H1 (cell line): ENCODE data around the gene MMP24. TPM values are rescaled to one million over a fixed set of nuclear protein-coding genes. Genes with fewer than 3 reads are reported as not detected.
A peak's percentile ranks its signal among the peaks of the same experiment; 100 is the strongest.

Experiments
- CTCF ChIA-PET: fragments of 300-600 bp; sonication (Branson Sonifier 250); formaldehyde crosslinking; loops from one replicate; lab custom pipeline; 2021; ENCODE audit not compliant: partially characterized antibody; lab: Charles Lee
- POLR2A ChIA-PET: fragments of 300-600 bp; sonication (Branson Sonifier 250); formaldehyde crosslinking; loops from one replicate; lab custom pipeline; 2021; ENCODE audit warnings: inconsistent platforms; ENCODE audit not compliant: partially characterized antibody; lab: Charles Lee
- DNase-seq, 2 experiments: peaks; one replicate each; pipeline versions ENCODE4 v3.0.0 to v3.0.0-alpha.2; 2010 to 2022; ENCODE audit warnings: low spot score in 2 of 2, low read depth in 1 of 2, mixed read lengths in 1 of 2
- FAIRE-seq: peaks from 2 replicates; lab custom pipeline; 2011; peaks lifted over from hg19 to GRCh38; lab: Jason Lieb, UNC
- H2AFZ ChIP-seq: 2 replicates; pipeline ENCODE4 v1.8.1; 2012; ENCODE audit warnings: low read length, inconsistent platforms
- H2AK5ac ChIP-seq: 2 replicates; pipeline ENCODE4 v1.6.1; 2013; ENCODE audit warnings: low read depth, low read length
- H2BK120ac ChIP-seq: replicated peaks from 2 replicates; pipeline ENCODE3; 2013; ENCODE audit warnings: low read depth, low read length, inconsistent platforms
- H2BK12ac ChIP-seq: 2 replicates; pipeline ENCODE4 v1.6.1; 2013; ENCODE audit warnings: low read depth, low read length
- H2BK15ac ChIP-seq: 2 replicates; pipeline ENCODE4 v1.6.1; 2013; ENCODE audit warnings: low read length
- H2BK20ac ChIP-seq: 2 replicates; pipeline ENCODE4 v1.6.1; 2013; ENCODE audit warnings: low read length
- H2BK5ac ChIP-seq: 2 replicates; pipeline ENCODE4 v1.6.1; 2013; ENCODE audit warnings: low read depth, low read length
- H3K14ac ChIP-seq: 2 replicates; pipeline ENCODE4 v1.6.1; 2013; ENCODE audit warnings: inconsistent platforms; ENCODE audit not compliant: insufficient read length
- H3K18ac ChIP-seq: 2 replicates; pipeline ENCODE4 v1.6.1; 2013; ENCODE audit warnings: low read length; ENCODE audit errors: extremely low read depth
- H3K23ac ChIP-seq: 2 replicates; pipeline ENCODE4 v1.6.1; 2013; ENCODE audit warnings: inconsistent platforms; ENCODE audit not compliant: insufficient read length
- H3K23me2 ChIP-seq: 2 replicates; pipeline ENCODE4 v1.6.1; 2013; ENCODE audit warnings: low read depth, low read length
- H3K27ac ChIP-seq: 2 replicates; pipeline ENCODE4 v1.6.1; 2011; ENCODE audit warnings: low read depth, low read length, inconsistent platforms
- H3K27me3 ChIP-seq, 4 experiments: replicated peaks in 1 of 4; 1 replicate in 1 of 4; 2 replicates in 3 of 4; pipeline versions ENCODE4 v1.6.1 to v1.8.1; 2011 to 2013; ENCODE audit warnings: low read length in 3 of 4, mild to moderate bottlenecking in 3 of 4, inconsistent platforms in 2 of 4, mixed read lengths in 2 of 4, moderate library complexity in 1 of 4; ENCODE audit not compliant: control insufficient read depth in 3 of 4, insufficient read depth in 3 of 4; ENCODE audit errors: extremely low read depth in 1 of 4
- H3K36me3 ChIP-seq, 4 experiments: 2 replicates each; pipeline versions ENCODE4 v1.6.1 to v1.8.1; 2011 to 2013; ENCODE audit warnings: mild to moderate bottlenecking in 4 of 4, low read length in 3 of 4, moderate library complexity in 2 of 4, control low read depth in 1 of 4, inconsistent platforms in 1 of 4; ENCODE audit not compliant: insufficient read depth in 4 of 4, control insufficient read depth in 2 of 4
- H3K4ac ChIP-seq: replicated peaks from 2 replicates; pipeline ENCODE3; 2013; ENCODE audit warnings: low read length, low read depth, mixed read lengths, inconsistent platforms; ENCODE audit not compliant: insufficient read length
- H3K4me1 ChIP-seq, 4 experiments: replicated peaks in 1 of 4; 1 replicate in 1 of 4; 2 replicates in 3 of 4; pipeline versions ENCODE4 v1.6.1 to v1.8.1; 2011 to 2013; ENCODE audit warnings: low read length in 3 of 4, inconsistent platforms in 2 of 4, mixed read lengths in 1 of 4; ENCODE audit not compliant: insufficient read depth in 4 of 4, control insufficient read depth in 3 of 4
- H3K4me2 ChIP-seq, 2 experiments: 2 replicates each; pipeline versions ENCODE4 v1.6.1 to v1.8.1; 2011 to 2013; ENCODE audit warnings: low read depth in 2 of 2, low read length in 2 of 2, control low read depth in 1 of 2, inconsistent platforms in 1 of 2, mild to moderate bottlenecking in 1 of 2; ENCODE audit not compliant: insufficient read depth in 1 of 2
- H3K4me3 ChIP-seq, 4 experiments: fragments of 200-600, 300-600 bp in 1 of 4; sonication (generic), shearing (Covaris generic), sonication (Bioruptor Twin) in 1 of 4; 2 replicates each; pipeline versions ENCODE4 v1.5.1 to v1.8.1; 2011 to 2016; ENCODE audit warnings: low read length in 4 of 4, low read depth in 3 of 4, control low read depth in 2 of 4, inconsistent platforms in 2 of 4, mild to moderate bottlenecking in 2 of 4, mixed read lengths in 1 of 4, moderate library complexity in 1 of 4; ENCODE audit not compliant: insufficient read depth in 2 of 4; ENCODE audit errors: extremely low read depth in 1 of 4
- H3K56ac ChIP-seq: replicated peaks from 2 replicates; pipeline ENCODE3; 2013; ENCODE audit warnings: low read depth, mild to moderate bottlenecking, mixed read lengths, low read length, inconsistent platforms; ENCODE audit not compliant: insufficient read length
- H3K79me1 ChIP-seq: 2 replicates; pipeline ENCODE4 v1.6.1; 2013; ENCODE audit warnings: low read depth, low read length, control low read depth
- H3K79me2 ChIP-seq, 2 experiments: 2 replicates each; pipeline versions ENCODE4 v1.6.1 to v1.8.1; 2012 to 2013; ENCODE audit warnings: low read length in 2 of 2, mild to moderate bottlenecking in 2 of 2, inconsistent platforms in 1 of 2; ENCODE audit not compliant: insufficient read depth in 2 of 2, control insufficient read depth in 1 of 2
- H3K9ac ChIP-seq, 4 experiments: replicated peaks in 1 of 4; 1 replicate in 1 of 4; 2 replicates in 3 of 4; pipeline versions ENCODE4 v1.6.1 to v1.8.1; 2011 to 2013; ENCODE audit warnings: low read depth in 3 of 4, low read length in 3 of 4, control low read depth in 2 of 4, mild to moderate bottlenecking in 2 of 4, moderate library complexity in 2 of 4, inconsistent platforms in 1 of 4; ENCODE audit errors: extremely low read depth in 1 of 4
- H3K9me3 ChIP-seq, 2 experiments: 2 replicates each; pipeline versions ENCODE4 v1.6.1 to v1.8.1; 2012 to 2013; ENCODE audit warnings: mild to moderate bottlenecking in 2 of 2, moderate library complexity in 2 of 2, control low read depth in 1 of 2, inconsistent platforms in 1 of 2, low read depth in 1 of 2, low read length in 1 of 2, mixed read lengths in 1 of 2; ENCODE audit not compliant: insufficient read depth in 2 of 2
- H4K20me1 ChIP-seq, 2 experiments: replicated peaks in 1 of 2; 2 replicates each; pipeline versions ENCODE3 to v1.8.1; 2011 to 2013; ENCODE audit warnings: inconsistent platforms in 2 of 2, low read length in 2 of 2, mild to moderate bottlenecking in 1 of 2; ENCODE audit not compliant: insufficient read depth in 2 of 2, control insufficient read depth in 1 of 2
- H4K5ac ChIP-seq: 2 replicates; pipeline ENCODE4 v1.6.1; 2013; ENCODE audit warnings: low read length, low read depth, mixed read lengths, inconsistent platforms; ENCODE audit not compliant: insufficient read length
- H4K8ac ChIP-seq: 2 replicates; pipeline ENCODE4 v1.8.0; 2013; ENCODE audit warnings: mild to moderate bottlenecking, moderate library complexity, low read length, inconsistent platforms; ENCODE audit not compliant: insufficient read depth; ENCODE audit errors: extremely low read depth
- H4K91ac ChIP-seq: replicated peaks from 2 replicates; pipeline ENCODE3; 2013; ENCODE audit warnings: low read length, mixed read lengths, inconsistent platforms; ENCODE audit not compliant: insufficient read length
- CEBPB ChIP-seq: IDR thresholded peaks from 2 replicates; pipeline ENCODE4 v1.6.1; 2012; ENCODE audit warnings: low read depth, low read length
- POLR2A ChIP-seq, 2 experiments: IDR thresholded peaks; 1 replicate in 1 of 2; 2 replicates in 1 of 2; pipeline ENCODE4 v1.6.1; 2011; ENCODE audit warnings: low read depth in 2 of 2, low read length in 2 of 2, mild to moderate bottlenecking in 2 of 2; ENCODE audit errors: control extremely low read depth in 1 of 2
- SUZ12 ChIP-seq: fragments of 200-600 bp; sonication (generic); IDR thresholded peaks from 2 replicates; pipeline ENCODE4 v1.6.1; 2012; ENCODE audit warnings: mild to moderate bottlenecking, inconsistent platforms, low read length, moderate library complexity, mixed read lengths
- TAF7 ChIP-seq: optimal IDR thresholded peaks from 2 replicates; pipeline ENCODE3; 2011; ENCODE audit warnings: low read depth, mild to moderate bottlenecking, inconsistent platforms, low read length, moderate library complexity, borderline replicate concordance
- WGBS, 2 experiments: shearing (Covaris generic) in 1 of 2; methylation state at CpG; one replicate each; pipeline versions ENCODE4 v1.1.6 to v1.1.7; 2013 to 2015; ENCODE audit warnings: low lambda C conversion rate in 2 of 2, mixed read lengths in 2 of 2, inconsistent platforms in 1 of 2, low coverage in 1 of 2, missing lambda C conversion rate in 1 of 2; ENCODE audit not compliant: insufficient replicate concordance in 2 of 2, insufficient coverage in 1 of 2, insufficient read length in 1 of 2; ENCODE audit errors: extremely low coverage in 1 of 2, missing lambda C conversion rate in 1 of 2; 5-methylcytosine and 5-hydroxymethylcytosine counted together
- polyA plus RNA-seq, 7 experiments: library from polyadenylated mRNA; depleted of rRNA in 3 of 7; stranded (reverse) in 5 of 7; unstranded in 2 of 7; fragments of >200 nt in 5 of 7; fragments of 200-250 nt in 2 of 7; gene quantifications; 1 replicate in 5 of 7; 2 replicates in 1 of 7; 4 replicates in 1 of 7; pipeline versions ENCODE4 v1.2.1 to v1.2.3, GENCODE V29; 2011 to 2013; ENCODE audit warnings: missing spikeins in 2 of 7, mixed read lengths in 2 of 7
- total RNA-seq: library from RNA; stranded (reverse); fragmentation: NEBNext Ultra II Directional; extraction: Animal tissue kit (Norgen Biotek cat#: 25700); gene quantifications from 2 replicates; pipeline ENCODE4 v1.2.1, GENCODE V29; 2021

MMP24 gene
- total and polyA plus RNA-seq, 2 of the 8 experiments (the other 6 are each of a cell fraction or from before 2014, with no cell fraction given): 18.8 to 21.4 TPM

- TF ChIP-seq TAF7 (no peak), CEBPB (peak; percentile 11; the same call in 1 of the 2 replicates), SUZ12 (no peak), POLR2A (IDR thresholded peaks at IDR 0.05; ENCODE audit: control extremely low read depth in 1 of 2, low read depth in 2 of 2, low read length in 2 of 2) (no peak)
- TF ChIP-seq, all 59 proteins: peak for 1
- no peak overlapping the region for H2BK5ac ChIP-seq
- 80% methylated on average over 5 of the region's 5 CpGs; no CpG with 5 or more reads in 1 of the 2 experiments for WGBS, 2 experiments
- no peaks in the 10 kb centered on the region; the same call in 1 of the 2 replicates for H3K23me2 ChIP-seq
- 0 out of 4 replicates have a peak overlapping the region, but pooled peaks of 1 of the 2 experiments have one; percentile 28 for H3K4me2 ChIP-seq
- peaks cover 2 to 8% (median 3%) of the 10 kb centered on the region in 4 experiments; a peak in 5 of 7 replicates for H3K4me1 ChIP-seq
- H3K27ac ChIP-seq: no peak overlapping the region
- H3K36me3 ChIP-seq: no peaks in the 10 kb centered on the region
- no peak overlapping the region for H2AK5ac ChIP-seq
- H4K91ac ChIP-seq: no peak overlapping the region
- H4K20me1 ChIP-seq: no peaks in the 10 kb centered on the region
- H3K4me3 ChIP-seq: no peak overlapping the region
- no peaks in the 10 kb centered on the region for H3K27me3 ChIP-seq
- CTCF ChIA-PET: interaction anchor here (0.6 to 2.0 kb wide), 5 partner anchors 7 to 93 kb away, joined by 3 to 8 read pairs (median 3); partner anchors contain the start of gene EDEM2
- H2BK15ac ChIP-seq: no peak overlapping the region
- no peak overlapping the region for H2BK120ac ChIP-seq
- H2BK20ac ChIP-seq: no peak overlapping the region; the same call in 1 of the 2 replicates
- FAIRE-seq (no peak), DNase-seq (no peak)
- H4K5ac ChIP-seq: no peak overlapping the region
- no peak overlapping the region for H2AFZ ChIP-seq
- no peaks in the 10 kb centered on the region for H3K79me1 ChIP-seq
- H3K56ac ChIP-seq: no peak overlapping the region
- no peaks in the 10 kb centered on the region for H3K9me3 ChIP-seq
- no peak overlapping the region for H3K18ac ChIP-seq
- no peak overlapping the region for H3K14ac ChIP-seq
- H3K79me2 ChIP-seq: no peaks in the 10 kb centered on the region
- POLR2A ChIA-PET: interaction anchor here (1.0 to 3.8 kb wide), 5 partner anchors 11 to 24 kb away, joined by 3 to 17 read pairs (median 5); no protein-coding TSS in a partner anchor
- H4K8ac ChIP-seq: no peak overlapping the region
- no peak overlapping the region for H3K4ac ChIP-seq
- H3K9ac ChIP-seq: no peak overlapping the region
- H3K23ac ChIP-seq: no peak overlapping the region
- no peak overlapping the region for H2BK12ac ChIP-seq
Observed at GRCh38 chr20:35240083-35240810, 13.8 kb downstream of the MMP24 start.
